Smooth muscle cell (in vitro differentiated cells): ENCODE measurements around the gene GREM1. TPM values are rescaled to one million over a fixed set of nuclear protein-coding genes. Genes with fewer than 3 reads are reported as not detected.
A peak's percentile ranks its signal among the peaks of the same experiment; 100 is the strongest.

Experiments used
- DNase-seq: peaks from one replicate; lab custom pipeline; 2025; ENCODE audit not compliant: unreplicated experiment; lab: John Stamatoyannopoulos, UW
- H2AFZ ChIP-seq: fragments of 200-600 bp; sonication (generic); 2 replicates; pipeline ENCODE4 v1.6.0; 2016; ENCODE audit warnings: antibody characterized with exemption, low read depth, mild to moderate bottlenecking
- H3F3A ChIP-seq: fragments of 200-600 bp; sonication (generic); 2 replicates; pipeline ENCODE4 v1.6.0; 2017; ENCODE audit warnings: antibody characterized with exemption, low read depth
- H3K27ac ChIP-seq: fragments of 200-600 bp; sonication (generic); 2 replicates; pipeline ENCODE4 v1.5.1; 2016; ENCODE audit warnings: low read depth, mild to moderate bottlenecking
- H3K27me3 ChIP-seq: fragments of 200-600 bp; sonication (generic); 2 replicates; pipeline ENCODE4 v1.6.1; 2016; ENCODE audit warnings: low read depth, mild to moderate bottlenecking
- H3K36me3 ChIP-seq: fragments of 200-600 bp; sonication (generic); 2 replicates; pipeline ENCODE4 v1.5.1; 2016; ENCODE audit warnings: low read depth
- H3K4me1 ChIP-seq: fragments of 200-600 bp; sonication (generic); 2 replicates; pipeline ENCODE4 v1.5.1; 2016; ENCODE audit warnings: low read depth
- H3K4me2 ChIP-seq: fragments of 200-600 bp; sonication (generic); 2 replicates; pipeline ENCODE4 v1.6.0; 2016; ENCODE audit warnings: mild to moderate bottlenecking
- H3K4me3 ChIP-seq: fragments of 200-600 bp; sonication (generic); 2 replicates; pipeline ENCODE4 v1.5.1; 2016; ENCODE audit warnings: mild to moderate bottlenecking
- H3K79me2 ChIP-seq: fragments of 200-600 bp; sonication (generic); 2 replicates; pipeline ENCODE4 v1.6.0; 2016; ENCODE audit warnings: low read depth, mild to moderate bottlenecking
- H3K9ac ChIP-seq: fragments of 200-600 bp; sonication (generic); 2 replicates; pipeline ENCODE4 v1.6.0; 2016; ENCODE audit warnings: low read depth
- H3K9me3 ChIP-seq: fragments of 200-600 bp; sonication (generic); replicated peaks from 2 replicates; pipeline ENCODE4 v1.5.1; 2016; ENCODE audit warnings: low read depth
- H4K20me1 ChIP-seq: fragments of 200-600 bp; sonication (generic); 2 replicates; pipeline ENCODE4 v1.6.0; 2016; ENCODE audit warnings: low read depth
- WGBS: methylation state at CpG from one replicate; pipeline ENCODE4 v1.1.7; 2016; ENCODE audit warnings: low lambda C conversion rate; 5-methylcytosine and 5-hydroxymethylcytosine counted together
- polyA plus RNA-seq: library from polyadenylated mRNA; unstranded; fragments of >200 nt; fragmentation: Nextera tagmentation; extraction: Ambion mirVana; gene quantifications from 2 replicates; pipeline ENCODE4 v1.2.1, GENCODE V29; 2016
- total RNA-seq: library from RNA; depleted of rRNA; stranded (reverse); fragments of >200 nt; gene quantifications from 2 replicates; pipeline ENCODE4 v1.2.3, GENCODE V29; 2014
- TF ChIP-seq, protein P1 (sequence below): fragments of 200-600 bp; sonication (generic); IDR thresholded peaks from 2 replicates; pipeline ENCODE4 v1.5.1; 2017; ENCODE audit warnings: borderline replicate concordance, mild to moderate bottlenecking, antibody characterized with exemption; ENCODE audit not compliant: insufficient read depth, poor library complexity, severe bottlenecking

Gene GREM1
- total and polyA plus RNA-seq, 2 experiments from 2014 or later: 57.4 to 80.1 TPM

DNA sequence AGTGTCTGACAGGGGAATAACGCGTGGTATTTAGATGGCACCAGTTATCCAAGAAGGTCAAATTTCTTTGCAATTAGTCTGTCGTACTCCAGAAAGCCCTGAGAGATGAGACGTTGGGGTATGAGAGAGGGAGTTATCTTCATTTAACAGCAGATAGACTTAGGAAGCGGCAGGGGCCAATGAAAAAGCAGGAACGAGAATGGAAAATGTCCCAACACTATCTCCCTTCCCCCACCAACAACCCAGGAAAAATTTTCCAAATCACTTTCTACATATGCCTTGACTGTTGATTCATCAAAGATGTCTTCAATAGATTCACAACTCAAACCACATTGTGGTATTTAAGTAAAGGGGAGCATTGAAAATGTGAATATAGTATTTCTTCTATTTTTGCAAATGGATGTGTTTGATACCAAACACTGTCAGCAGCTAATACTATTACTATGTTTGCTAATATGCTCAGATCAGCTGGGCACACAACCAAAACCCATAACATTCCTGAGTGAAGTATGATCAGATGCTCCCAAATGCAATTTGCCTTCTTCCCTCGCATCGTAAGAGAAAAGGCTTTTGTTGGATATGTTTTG, 13.3 kb upstream of the GREM1 start:
- Histone ChIP-seq H3K27ac (peak overlapping the region; percentile 93), H3K4me3 (no peak overlapping the region), H2AFZ (no peak overlapping the region), H3K27me3 (no peaks in the 10 kb centered on the region), H3K4me2 (peak overlapping the region; percentile 73), H3F3A (peaks cover 29% of the 10 kb centered on the region), H3K9me3 (no peaks in the 10 kb centered on the region), H4K20me1 (no peaks in the 10 kb centered on the region), H3K9ac (peak overlapping the region; percentile 28), H3K36me3 (no peaks in the 10 kb centered on the region), H3K4me1 (peaks cover 21% of the 10 kb centered on the region), H3K79me2 (no peaks in the 10 kb centered on the region)
- no peak for DNase-seq
- 16% methylated on average over 8 of the region's 8 CpGs for WGBS
- TF ChIP-seq, protein P1, sequence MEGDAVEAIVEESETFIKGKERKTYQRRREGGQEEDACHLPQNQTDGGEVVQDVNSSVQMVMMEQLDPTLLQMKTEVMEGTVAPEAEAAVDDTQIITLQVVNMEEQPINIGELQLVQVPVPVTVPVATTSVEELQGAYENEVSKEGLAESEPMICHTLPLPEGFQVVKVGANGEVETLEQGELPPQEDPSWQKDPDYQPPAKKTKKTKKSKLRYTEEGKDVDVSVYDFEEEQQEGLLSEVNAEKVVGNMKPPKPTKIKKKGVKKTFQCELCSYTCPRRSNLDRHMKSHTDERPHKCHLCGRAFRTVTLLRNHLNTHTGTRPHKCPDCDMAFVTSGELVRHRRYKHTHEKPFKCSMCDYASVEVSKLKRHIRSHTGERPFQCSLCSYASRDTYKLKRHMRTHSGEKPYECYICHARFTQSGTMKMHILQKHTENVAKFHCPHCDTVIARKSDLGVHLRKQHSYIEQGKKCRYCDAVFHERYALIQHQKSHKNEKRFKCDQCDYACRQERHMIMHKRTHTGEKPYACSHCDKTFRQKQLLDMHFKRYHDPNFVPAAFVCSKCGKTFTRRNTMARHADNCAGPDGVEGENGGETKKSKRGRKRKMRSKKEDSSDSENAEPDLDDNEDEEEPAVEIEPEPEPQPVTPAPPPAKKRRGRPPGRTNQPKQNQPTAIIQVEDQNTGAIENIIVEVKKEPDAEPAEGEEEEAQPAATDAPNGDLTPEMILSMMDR: no peak

DNA sequence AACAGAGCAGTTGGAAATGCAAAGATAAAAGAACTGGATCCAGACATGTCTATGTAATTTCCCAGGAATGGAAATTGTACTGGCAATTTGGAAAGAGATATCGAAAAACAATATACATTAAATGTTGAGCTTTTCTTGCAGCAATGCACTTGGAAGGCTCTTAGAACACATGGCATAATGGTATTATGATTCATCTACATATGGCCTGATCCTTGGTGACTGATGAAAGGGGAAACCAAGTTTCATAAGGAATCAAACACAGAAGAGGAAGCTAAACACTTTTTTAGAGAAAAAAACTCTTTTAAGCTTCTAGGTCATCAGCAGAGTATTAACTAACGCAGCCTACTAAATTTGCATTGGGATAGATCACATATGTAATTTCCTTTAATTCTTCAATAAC, 12.4 kb upstream of the GREM1 start:
- peak overlapping the region; percentile 93 for H3K27ac ChIP-seq
- peaks cover 29% of the 10 kb centered on the region for H3F3A ChIP-seq
- no peak for DNase-seq
- peak overlapping the region; percentile 45 for H3K9ac ChIP-seq
- no peak overlapping the region for H3K4me3 ChIP-seq
- peak overlapping the region; percentile 73 for H3K4me2 ChIP-seq
- WGBS: 28% methylated on average over 2 of the region's 2 CpGs
- H3K4me1 ChIP-seq: peaks cover 21% of the 10 kb centered on the region
- TF ChIP-seq, protein P1: no peak
- no peaks in the 10 kb centered on the region for H3K27me3 ChIP-seq
- no peaks in the 10 kb centered on the region for H3K36me3 ChIP-seq
- no peak overlapping the region for H2AFZ ChIP-seq
- no peaks in the 10 kb centered on the region for H3K9me3 ChIP-seq
- H4K20me1 ChIP-seq: no peaks in the 10 kb centered on the region
- no peaks in the 10 kb centered on the region for H3K79me2 ChIP-seq

DNA sequence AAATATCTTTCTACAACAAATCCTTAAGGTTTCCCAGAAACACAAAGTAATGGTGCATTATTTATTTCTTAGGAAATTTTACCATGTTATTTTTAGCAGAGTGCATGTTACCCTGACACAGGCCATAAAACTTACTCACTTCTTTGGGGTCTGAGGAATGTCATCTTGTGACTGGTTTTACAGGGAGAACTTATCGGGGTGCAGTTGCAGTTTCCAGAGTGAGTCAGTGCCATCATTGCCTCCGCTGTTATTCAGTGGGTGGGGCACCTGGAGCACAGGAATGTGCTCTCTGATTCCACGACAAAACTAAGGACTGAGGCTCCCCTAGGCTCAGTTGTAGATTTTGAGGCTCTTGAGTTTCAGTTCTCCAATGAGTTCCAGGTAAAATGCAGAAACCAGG, 11.1 kb upstream of the GREM1 start:
- TF ChIP-seq, protein P1: no peak
- no peak for DNase-seq
- no peaks in the 10 kb centered on the region for H3K9me3 ChIP-seq
- H4K20me1 ChIP-seq: no peaks in the 10 kb centered on the region
- H3F3A ChIP-seq: peaks cover 29% of the 10 kb centered on the region
- WGBS: 10% methylated on average over 3 of the region's 3 CpGs
- H3K4me1 ChIP-seq: peaks cover 21% of the 10 kb centered on the region
- H2AFZ ChIP-seq: no peak overlapping the region
- no peaks in the 10 kb centered on the region for H3K79me2 ChIP-seq
- H3K36me3 ChIP-seq: no peaks in the 10 kb centered on the region
- H3K9ac ChIP-seq: no peak overlapping the region
- no peaks in the 10 kb centered on the region for H3K27me3 ChIP-seq
- H3K27ac ChIP-seq: peak overlapping the region; percentile 93
- H3K4me3 ChIP-seq: no peak overlapping the region
- H3K4me2 ChIP-seq: peak overlapping the region; percentile 73

DNA sequence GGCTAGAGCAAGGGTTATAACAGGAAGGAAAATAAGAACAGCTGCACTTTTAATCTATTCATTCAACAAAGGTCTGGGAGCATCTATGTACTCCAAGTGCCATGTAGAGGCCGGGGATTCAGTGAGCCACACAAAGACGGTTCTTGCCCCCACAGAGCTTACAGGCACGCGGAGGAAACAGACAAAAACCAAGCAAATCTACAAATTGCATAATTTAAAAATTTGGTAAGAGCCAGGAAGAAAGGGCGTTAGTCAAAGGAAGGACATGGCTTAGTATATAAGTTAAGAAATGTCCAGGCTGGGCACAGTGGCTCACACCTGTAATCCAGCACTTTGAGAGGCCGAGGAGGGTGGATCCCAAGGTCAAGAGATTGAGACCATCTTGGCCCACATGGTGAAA, 10.4 kb upstream of the GREM1 start:
- H4K20me1 ChIP-seq: no peaks in the 10 kb centered on the region
- H3F3A ChIP-seq: peaks cover 26% of the 10 kb centered on the region
- no peak overlapping the region for H3K4me3 ChIP-seq
- DNase-seq: no peak
- peaks cover 21% of the 10 kb centered on the region for H3K4me1 ChIP-seq
- no peak overlapping the region for H3K4me2 ChIP-seq
- TF ChIP-seq, protein P1: no peak
- peak overlapping the region; percentile 93 for H3K27ac ChIP-seq
- H3K27me3 ChIP-seq: no peaks in the 10 kb centered on the region
- no peaks in the 10 kb centered on the region for H3K79me2 ChIP-seq
- H2AFZ ChIP-seq: no peak overlapping the region
- WGBS: 79% methylated on average over 6 of the region's 6 CpGs
- H3K36me3 ChIP-seq: no peaks in the 10 kb centered on the region
- H3K9ac ChIP-seq: no peak overlapping the region
- no peaks in the 10 kb centered on the region for H3K9me3 ChIP-seq
